ENCODE results near the gene PURB. TPM values are rescaled to one million over a fixed set of nuclear protein-coding genes. Genes with fewer than 3 reads are reported as not detected.

The PURB gene
- total RNA-seq, 1 experiment from 2014 or later, result 21.3 TPM

GRCh38 chr7:44920119-44920518 lies 34.8 kb upstream of the PURB start:
- no peak overlapping the region for H3K4me3 Mint-ChIP-seq
- Histone ChIP-seq H3T11ph (ENCODE audit: low read length) (no peak overlapping the region), H3K79me1 (ENCODE audit: insufficient read depth, low read depth, low read length, poor library complexity, severe bottlenecking) (no peaks in the 10 kb centered on the region), H3K56ac (ENCODE audit: insufficient read length, low read depth, low read length) (no peak overlapping the region), H3K18ac (ENCODE audit: insufficient read length, low read depth, low read length) (no peak overlapping the region), H3K27me3 (ENCODE audit: insufficient read depth, low read length) (no peaks in the 10 kb centered on the region), H4K5ac (ENCODE audit: insufficient read length, low read depth, low read length) (no peak overlapping the region), H2BK120ac (ENCODE audit: low read depth, low read length, poor library complexity, severe bottlenecking) (no peak overlapping the region), H3K23me2 (ENCODE audit: insufficient read length, low read depth, low read length, poor library complexity, severe bottlenecking) (no peaks in the 10 kb centered on the region), H2AK5ac (ENCODE audit: insufficient read length, low read length) (no peak overlapping the region), H3K27ac (ENCODE audit: insufficient read length, low read depth, low read length) (no peak overlapping the region), H2BK20ac (ENCODE audit: low read depth, low read length, poor library complexity, severe bottlenecking) (no peak overlapping the region), H3K4ac (ENCODE audit: low read depth, low read length) (no peak overlapping the region), H3K9me3 (ENCODE audit: control insufficient read depth, low read depth, low read length) (no peaks in the 10 kb centered on the region), H3K14ac (ENCODE audit: insufficient read depth, low read length) (no peak overlapping the region), H4K20me1 (ENCODE audit: control insufficient read depth, insufficient read depth, insufficient read length) (no peaks in the 10 kb centered on the region), H2BK15ac (ENCODE audit: low read depth, low read length) (no peak overlapping the region), H2BK5ac (ENCODE audit: insufficient read length, low read length) (no peak overlapping the region), H4K8ac (replicated peaks; ENCODE audit: insufficient read length, low read depth, low read length) (no peak overlapping the region), H4K91ac (ENCODE audit: insufficient read length, low read depth, low read length) (no peak overlapping the region), H2AFZ (ENCODE audit: low read length) (no peak overlapping the region), H2BK12ac (ENCODE audit: insufficient read length, low read depth, low read length) (no peak overlapping the region), H3K4me2 (ENCODE audit: insufficient read depth, insufficient read length, low read length) (no peak overlapping the region), H3K79me2 (ENCODE audit: insufficient read depth, low read length) (no peaks in the 10 kb centered on the region), H3K4me1 (ENCODE audit: insufficient read depth, low read length) (no peaks in the 10 kb centered on the region), H3K9ac (ENCODE audit: extremely low read depth, insufficient read length, low read length) (no peak overlapping the region), H3K23ac (ENCODE audit: insufficient read length, low read depth, low read length) (no peak overlapping the region)
- no peak for TF ChIP-seq CTCF (conservative IDR thresholded peaks at IDR 0.05)
- DNase-seq, result no peak
- no peaks in the 10 kb centered on the region; a peak in 2 of 7 replicates for H3K36me3 Mint-ChIP-seq (ENCODE audit: insufficient read depth in 1 of 3, low read depth in 3 of 3)
- H3K27ac Mint-ChIP-seq, result no peak overlapping the region
- H3K9me3 Mint-ChIP-seq, result peaks cover 2 to 13% of the 10 kb centered on the region in 2 experiments; a peak in 4 of 5 replicates
- 0 out of 4 replicates have a peak, but pooled peaks cover 0 to 3% of the 10 kb centered on the region in 2 experiments for H3K4me1 Mint-ChIP-seq
- WGBS (ENCODE audit: extremely low coverage, insufficient read length, low lambda C conversion rate), result no CpG with 5 or more reads among the region's 3 CpGs
- H3K27me3 Mint-ChIP-seq (ENCODE audit: low read depth), result peaks cover 8% of the 10 kb centered on the region

Measured in H9 (cell line).